H7 (cell line): ENCODE results near the gene TMEM164. TPM values are rescaled to one million over a fixed set of nuclear protein-coding genes. Genes with fewer than 3 reads are reported as not detected.

Experiments used
- DNase-seq: peaks from one replicate; pipeline ENCODE4 v3.0.0; 2012
- H3K27me3 ChIP-seq: 2 replicates; pipeline ENCODE4 v1.6.0; 2011; ENCODE audit warnings: mild to moderate bottlenecking, low read length; ENCODE audit not compliant: control insufficient read depth, insufficient read depth
- H3K36me3 ChIP-seq: replicated peaks from 2 replicates; pipeline ENCODE4 v1.5.1; 2011; ENCODE audit warnings: low read length; ENCODE audit not compliant: control insufficient read depth, insufficient read depth
- H3K4me3 ChIP-seq: 2 replicates; pipeline ENCODE4 v1.5.1; 2011; ENCODE audit warnings: low read depth, mild to moderate bottlenecking, control low read depth, low read length, moderate library complexity; ENCODE audit not compliant: insufficient read depth
- total RNA-seq: library from RNA; depleted of rRNA; stranded (reverse); fragments of >200 nt; shearing (Covaris generic); gene quantifications from 2 replicates; pipeline ENCODE4 v1.2.3, GENCODE V29; 2014

Gene TMEM164
- total RNA-seq, 1 experiment from 2014 or later = 36.0 TPM

DNA sequence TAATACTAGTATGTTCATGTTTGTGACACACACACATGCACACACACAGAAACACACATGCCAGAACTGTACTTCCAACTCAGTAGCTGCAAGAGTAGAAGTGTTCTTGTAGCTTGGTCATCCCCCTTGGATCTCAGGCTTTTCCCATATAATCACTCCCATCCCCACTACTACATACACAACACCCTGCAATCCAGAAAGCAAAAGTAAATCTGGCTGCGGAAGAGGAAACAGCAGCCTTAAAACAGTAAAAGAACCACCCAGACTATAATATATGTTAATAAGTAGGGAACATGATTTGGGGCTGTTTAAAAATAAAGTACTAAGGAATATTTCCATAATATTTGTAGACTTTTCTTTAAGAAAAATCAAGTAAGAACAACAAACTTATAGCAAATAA lies 211.8 kb downstream of the TMEM164 start:
- Histone ChIP-seq H3K4me3 (no peak overlapping the region), H3K36me3 (no peaks in the 10 kb centered on the region)

DNA sequence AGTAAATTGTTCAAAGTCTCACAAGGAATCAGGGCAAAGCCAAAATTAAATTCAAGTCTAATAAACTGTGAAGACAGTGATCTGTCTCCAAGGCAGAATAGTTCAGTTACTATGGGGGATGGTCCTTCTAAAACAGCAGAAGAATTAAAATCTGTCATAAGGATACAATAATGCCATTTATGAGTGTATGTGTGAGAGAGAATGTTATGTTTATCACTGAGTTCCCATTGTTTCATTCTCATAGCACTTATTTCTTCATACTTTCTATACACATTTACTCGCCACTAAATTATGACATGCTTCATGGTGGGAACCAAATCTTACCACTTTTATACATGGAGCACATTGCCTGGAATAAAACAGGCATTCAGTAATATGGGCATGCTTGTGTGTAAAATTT lies 212.5 kb downstream of the TMEM164 start:
- Histone ChIP-seq H3K27me3 (no peaks in the 10 kb centered on the region), H3K36me3 (no peaks in the 10 kb centered on the region), H3K4me3 (no peak overlapping the region)
- DNase-seq = no peak

More for the DNA sequence above, 211.8 kb downstream of the TMEM164 start:
- no peaks in the 10 kb centered on the region for H3K27me3 ChIP-seq
- DNase-seq = no peak

DNA sequence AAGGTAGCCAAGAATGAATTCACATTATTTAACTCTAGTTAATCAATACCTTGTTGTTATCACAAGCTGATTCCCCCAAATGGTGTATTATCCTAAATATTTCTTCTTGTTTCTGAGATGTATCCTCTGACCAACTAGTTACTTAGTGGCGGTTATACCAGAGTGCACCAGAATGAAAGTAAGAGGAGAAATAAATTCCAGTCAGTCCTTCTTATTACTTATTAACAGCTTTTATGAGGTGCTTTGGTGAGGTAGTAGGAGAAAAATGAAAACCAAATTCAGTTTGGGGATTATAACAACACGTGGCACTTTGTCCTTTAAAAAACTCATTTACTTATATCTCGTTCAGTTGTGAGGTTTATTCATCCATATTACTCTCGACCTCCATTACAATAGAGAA lies 213.1 kb downstream of the TMEM164 start:
- H3K27me3 ChIP-seq = no peaks in the 10 kb centered on the region
- H3K36me3 ChIP-seq = no peaks in the 10 kb centered on the region
- H3K4me3 ChIP-seq = no peak overlapping the region
- no peak for DNase-seq

DNA sequence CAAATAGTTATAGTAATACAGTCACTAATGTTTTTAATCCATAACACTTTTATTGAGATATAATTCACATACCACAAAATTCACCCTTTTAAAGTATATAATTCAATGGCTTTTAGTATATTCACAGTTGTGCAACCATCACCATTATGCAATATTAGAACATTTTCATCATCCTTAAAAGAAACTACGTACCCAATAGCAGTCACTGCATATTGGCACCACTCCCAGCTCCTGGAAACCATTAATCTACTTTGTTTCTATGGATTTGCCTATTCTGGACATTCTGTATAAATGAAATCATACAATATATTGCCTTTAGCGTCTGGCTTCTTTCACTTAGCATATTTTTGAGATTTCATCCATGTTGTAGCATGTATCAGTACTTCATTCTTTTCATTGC lies 215.7 kb downstream of the TMEM164 start:
- Histone ChIP-seq H3K27me3 (no peaks in the 10 kb centered on the region), H3K36me3 (no peaks in the 10 kb centered on the region), H3K4me3 (no peak overlapping the region)
- no peak for DNase-seq

DNA sequence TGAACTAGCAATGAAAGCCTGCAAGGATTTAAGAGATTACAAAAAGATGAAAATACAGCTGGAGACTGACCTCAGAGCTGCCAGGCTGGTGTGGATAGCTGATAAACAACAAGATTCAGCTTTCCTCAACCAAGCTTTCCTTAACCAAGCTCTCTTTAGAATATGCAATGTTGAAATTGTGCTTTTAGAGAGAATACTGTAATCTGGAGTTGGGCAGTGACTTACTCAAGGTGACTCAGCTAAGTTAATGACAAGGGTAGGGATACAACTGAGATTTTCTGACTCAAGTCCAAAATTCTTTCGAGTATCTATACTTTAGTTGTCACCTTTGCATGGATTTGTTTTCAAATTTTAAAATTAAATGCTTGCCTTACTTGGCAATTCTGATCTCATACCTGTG lies 217.0 kb downstream of the TMEM164 start:
- no peaks in the 10 kb centered on the region for H3K27me3 ChIP-seq
- DNase-seq = no peak
- H3K36me3 ChIP-seq = no peaks in the 10 kb centered on the region
- no peak overlapping the region for H3K4me3 ChIP-seq

DNA sequence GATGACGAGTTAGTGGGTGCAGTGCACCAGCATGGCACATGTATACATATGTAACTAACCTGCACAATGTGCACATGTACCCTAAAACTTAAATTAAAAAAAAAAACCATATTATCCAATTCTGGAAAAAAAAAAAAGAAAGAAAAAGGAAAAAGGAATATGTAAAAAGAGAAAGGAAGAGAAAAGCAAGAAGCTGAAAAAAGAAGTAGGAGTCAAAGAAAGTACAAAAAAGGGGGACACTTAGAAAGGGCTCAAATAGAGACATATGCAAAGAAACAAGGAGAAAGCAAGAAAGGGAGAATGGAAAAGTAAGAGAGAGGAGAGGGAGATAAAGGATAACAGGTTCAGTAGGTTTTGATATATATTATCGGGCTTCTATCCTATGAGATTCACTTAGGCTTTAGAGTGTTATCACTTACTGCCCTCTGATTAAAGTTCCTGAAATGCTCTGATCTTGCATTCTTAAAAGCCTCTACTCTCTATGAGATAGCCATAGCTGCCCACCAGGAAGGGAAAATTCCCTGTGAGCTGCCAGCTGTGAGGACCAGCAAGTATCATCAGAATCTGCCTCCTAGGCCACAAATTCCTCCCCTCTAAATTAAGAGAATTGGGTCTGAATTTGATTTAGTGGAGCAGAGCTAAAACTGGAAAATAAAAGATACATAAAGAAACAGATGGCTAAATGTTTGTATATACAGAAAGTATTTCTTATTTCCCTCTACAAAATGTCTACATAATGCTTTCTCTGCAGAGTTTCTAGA lies 219.8 kb downstream of the TMEM164 start:
- H3K36me3 ChIP-seq = no peaks in the 10 kb centered on the region
- H3K27me3 ChIP-seq = no peaks in the 10 kb centered on the region
- H3K4me3 ChIP-seq = no peak overlapping the region
- DNase-seq = no peak

DNA sequence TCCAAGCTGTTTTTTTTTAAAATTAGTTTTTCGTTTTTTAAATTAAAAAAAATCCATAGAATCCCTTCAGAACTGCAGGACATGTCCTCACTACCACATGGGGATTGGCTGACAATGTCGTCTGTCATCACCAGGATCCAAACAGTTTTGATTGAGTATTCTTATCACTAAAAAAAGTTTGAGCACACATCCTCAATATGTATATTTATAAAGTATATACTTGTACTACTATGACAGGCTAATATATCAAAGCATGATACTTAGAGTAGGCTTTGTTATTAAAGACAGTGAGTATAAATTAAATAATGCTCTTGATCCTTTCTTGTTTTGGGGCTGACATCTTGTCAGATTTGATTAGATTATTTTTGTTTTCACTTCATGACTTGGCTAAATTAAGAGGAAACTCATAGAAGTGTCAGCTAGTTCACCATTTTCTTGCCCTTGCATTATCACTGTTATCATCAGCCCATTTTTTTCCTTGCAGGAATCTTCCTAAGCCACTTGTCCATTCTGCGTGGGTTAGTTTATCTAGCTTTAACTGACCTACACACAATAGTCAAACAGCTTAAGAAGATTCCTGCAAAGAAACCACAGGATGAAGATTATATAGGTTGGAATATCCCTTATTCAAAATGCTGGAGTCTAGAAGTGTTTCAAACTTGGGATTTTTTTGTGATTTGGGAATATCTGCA lies 222.2 kb downstream of the TMEM164 start:
- Histone ChIP-seq H3K4me3 (no peak overlapping the region), H3K36me3 (no peaks in the 10 kb centered on the region), H3K27me3 (no peaks in the 10 kb centered on the region)
- no peak for DNase-seq

DNA sequence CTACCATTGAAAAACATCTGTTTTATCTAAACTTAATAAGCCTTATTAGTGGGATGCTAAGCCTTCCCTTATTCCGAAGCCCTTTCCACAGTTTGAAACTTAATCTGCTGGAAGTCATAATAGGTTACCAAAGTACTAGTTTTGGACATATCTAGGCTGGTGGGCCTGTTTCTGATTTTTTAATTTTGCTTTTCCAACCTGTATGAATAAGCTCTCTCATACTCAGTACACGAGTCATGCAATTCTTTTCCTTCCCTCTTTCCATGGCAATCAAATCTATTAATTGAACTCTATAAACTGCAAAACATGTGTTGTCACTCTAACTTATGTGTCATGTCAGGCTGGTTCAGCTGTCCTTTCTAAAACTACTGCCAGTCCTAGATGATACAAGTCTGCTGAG lies 224.0 kb downstream of the TMEM164 start:
- Histone ChIP-seq H3K36me3 (no peaks in the 10 kb centered on the region), H3K27me3 (no peaks in the 10 kb centered on the region), H3K4me3 (no peak overlapping the region)
- DNase-seq = no peak
